HG03280 (cell line): ENCODE measurements around the gene CHSY1.
A peak's percentile ranks its signal among the peaks of the same experiment; 100 is the strongest.

Experiments used
- ATAC-seq: cut with Tn5 transposase; IDR thresholded peaks from one replicate; pipeline ENCODE4 v1.9.1; 2021; ENCODE audit warnings: mild to moderate bottlenecking, moderate library complexity; ENCODE audit not compliant: unreplicated experiment

CHSY1 gene

DNA sequence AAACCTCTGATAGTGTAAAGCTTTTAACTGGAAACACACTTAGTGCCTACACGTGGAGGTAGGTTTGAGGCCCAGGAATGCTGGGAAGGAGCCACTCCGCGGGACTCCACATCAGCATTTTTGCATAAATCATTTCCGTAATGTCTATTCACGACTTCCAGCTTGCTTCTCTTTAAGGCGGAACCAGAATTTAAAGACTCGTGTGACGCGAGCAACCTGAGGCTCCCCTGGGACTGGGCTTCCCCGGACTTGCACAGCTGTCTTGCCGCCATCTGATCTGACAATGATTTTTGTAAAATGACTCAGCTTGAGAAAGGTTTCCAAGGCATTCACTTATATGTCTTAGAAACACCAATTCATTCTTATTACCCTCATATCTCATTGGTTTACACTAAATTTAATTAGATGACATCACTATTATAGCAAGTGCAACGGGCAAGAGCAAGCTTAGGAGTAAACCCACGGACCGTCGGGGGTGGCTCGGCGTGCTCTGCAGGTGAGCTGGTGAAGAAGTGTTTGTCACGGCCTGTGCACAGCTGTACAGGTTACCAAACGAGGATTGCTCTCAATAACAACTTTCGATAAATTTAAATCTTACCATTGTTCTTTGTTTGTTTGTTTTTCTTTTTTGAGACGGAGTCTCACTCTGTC lies 95.2 kb downstream of the CHSY1 start:
- peak; percentile 93 for ATAC-seq

GRCh38 chr15:101156061-101156460 lies 95.8 kb downstream of the CHSY1 start:
- ATAC-seq, result peak; percentile 7

- no peak for ATAC-seq
Observed at GRCh38 chr15:101153801-101154656, 97.8 kb downstream of the CHSY1 start.

GRCh38 chr15:101152914-101153313 lies 98.9 kb downstream of the CHSY1 start:
- ATAC-seq, result no peak

DNA sequence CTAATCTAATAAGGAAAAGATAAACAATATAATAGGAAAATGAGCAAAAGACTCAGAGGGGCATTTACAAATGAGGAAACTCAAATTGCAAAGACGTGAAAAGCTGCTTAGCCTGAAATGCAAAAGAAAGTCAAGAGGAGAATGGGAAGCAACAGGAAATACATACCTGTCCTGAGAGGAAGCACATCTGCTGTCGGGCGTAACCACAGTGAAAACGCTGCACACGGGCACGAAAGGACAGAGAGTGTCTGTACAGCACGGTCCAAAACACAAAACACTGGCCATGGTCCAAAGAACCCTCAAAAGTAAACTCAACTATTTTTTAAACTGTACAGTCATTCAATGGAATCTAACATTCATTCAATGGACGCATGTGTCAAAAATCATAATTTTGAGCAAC lies 100.6 kb downstream of the CHSY1 start:
- ATAC-seq, result no peak

GRCh38 chr15:101150723-101151040 lies 101.2 kb downstream of the CHSY1 start:
- no peak for ATAC-seq

- ATAC-seq, result no peak
Observed at GRCh38 chr15:101149864-101150722, 101.8 kb downstream of the CHSY1 start.

DNA sequence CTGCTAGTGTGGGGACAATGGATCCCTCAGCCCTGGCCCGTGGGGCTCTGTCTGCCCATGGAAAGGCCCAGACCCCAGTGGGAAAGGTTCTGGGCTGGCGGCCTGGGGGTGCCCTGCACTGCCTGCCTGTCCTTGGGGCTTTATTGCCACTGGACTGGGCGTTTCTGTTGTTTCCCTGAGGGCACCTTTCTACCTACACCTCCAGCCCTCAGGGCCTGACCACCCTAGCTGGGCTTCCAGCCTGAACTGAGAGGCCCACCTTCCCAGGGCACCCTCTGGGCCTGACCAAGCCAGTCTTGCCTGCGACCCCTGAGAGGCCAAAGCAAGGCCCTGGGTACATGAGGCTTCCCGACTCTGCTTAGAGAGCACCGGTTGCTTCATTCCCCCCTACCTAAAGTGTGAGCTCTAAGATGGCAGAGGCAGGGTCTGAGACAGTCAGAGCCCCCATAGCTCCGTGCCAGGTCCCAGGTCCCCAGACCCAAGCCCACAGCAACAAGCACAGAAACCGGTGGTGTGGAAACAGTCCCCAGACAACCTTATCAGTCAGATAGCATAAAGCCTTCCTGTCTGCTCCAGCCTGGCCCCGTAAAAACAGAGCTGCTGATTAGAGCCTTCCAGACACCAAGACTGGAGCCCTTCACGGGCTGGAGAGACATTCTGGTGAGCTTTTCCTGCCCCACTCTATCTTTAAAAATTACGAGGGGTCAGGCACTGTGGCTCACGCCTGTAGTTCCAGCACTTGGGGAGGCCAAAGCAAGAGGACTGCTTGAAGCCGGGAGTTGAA lies 102.8 kb downstream of the CHSY1 start:
- no peak for ATAC-seq

DNA sequence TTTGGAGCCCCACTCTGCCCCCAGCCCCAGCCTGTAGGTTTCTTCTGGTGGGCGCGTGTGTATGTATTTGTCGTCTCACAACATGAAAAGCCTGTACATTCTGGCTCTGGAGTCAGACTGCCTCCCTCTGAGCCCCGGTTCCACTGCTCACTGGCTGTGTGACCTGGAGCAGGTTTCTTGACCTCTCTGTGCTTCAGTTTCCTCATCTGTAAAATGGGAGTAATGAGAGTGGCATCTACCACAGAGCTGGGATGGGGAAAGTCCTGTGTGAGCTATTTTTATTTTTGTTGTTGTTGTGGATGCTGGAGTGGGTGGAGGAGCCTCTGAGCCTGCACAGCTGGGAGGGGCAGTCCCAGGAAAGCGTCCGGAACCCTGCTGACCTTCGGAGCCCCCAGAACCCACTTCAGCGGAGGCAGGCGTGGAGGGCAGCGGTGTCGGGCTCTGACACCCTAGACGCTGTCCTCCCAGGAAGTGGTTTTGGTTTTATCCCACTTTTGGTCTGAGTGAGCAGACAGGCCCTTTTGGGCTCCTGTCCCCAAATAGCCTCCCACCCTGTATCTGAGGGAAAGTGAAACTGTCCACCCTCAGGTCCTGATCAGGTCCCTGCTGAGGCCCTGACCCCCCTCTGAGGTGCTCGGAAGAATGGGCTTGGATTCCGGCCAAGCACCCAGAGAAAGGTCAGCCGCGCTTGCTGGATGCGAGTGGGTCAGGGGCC lies 103.5 kb downstream of the CHSY1 start:
- ATAC-seq, result no peak

DNA sequence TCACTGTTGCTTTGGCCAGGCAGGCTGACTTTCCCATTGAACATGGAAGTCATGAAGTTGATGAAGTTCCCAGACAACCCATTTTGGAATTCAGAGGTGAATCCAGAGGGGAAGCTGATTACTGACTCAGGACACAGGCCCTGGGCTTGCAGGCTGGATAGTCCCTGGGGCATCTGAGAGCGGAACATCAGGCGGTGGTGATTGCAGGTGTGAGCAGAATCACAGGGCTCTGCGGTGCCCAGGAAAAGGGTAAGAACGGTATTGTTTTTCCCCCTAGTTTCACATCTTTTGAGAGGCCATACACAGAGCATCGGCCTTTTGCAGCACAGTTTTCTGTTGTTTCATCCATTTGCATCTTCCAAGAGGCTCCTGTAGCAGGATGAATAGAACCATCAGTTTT lies 104.7 kb downstream of the CHSY1 start:
- no peak for ATAC-seq

DNA sequence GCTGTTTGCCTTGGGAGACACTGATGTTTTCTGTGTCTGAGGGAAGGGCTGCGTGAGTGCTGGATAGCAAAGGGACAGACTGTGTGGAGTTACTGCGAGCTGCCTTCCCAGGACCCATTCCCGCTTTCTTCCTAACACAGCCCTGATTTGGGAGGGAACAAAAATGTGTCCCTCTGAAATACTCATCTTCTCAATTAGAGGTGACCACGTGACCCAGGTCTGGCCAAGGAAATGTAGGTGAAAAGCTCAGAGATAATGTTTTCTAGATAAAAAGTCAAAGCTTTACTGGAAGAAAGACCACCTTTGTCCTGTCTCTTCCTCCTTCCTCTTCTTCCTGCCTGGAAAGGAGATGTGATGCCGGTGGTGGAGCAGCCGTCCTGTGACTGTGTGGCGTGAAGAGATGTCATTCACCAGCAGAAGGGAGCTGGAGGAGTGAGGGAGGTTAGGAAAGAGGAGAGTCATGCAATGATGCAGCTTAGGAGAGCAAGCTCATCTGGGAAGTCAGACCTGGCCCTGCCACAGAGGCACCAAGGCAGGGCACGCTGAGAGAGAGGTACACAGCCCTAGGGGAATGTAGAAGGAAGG lies 105.6 kb downstream of the CHSY1 start:
- no peak for ATAC-seq

GRCh38 chr15:101145362-101145761 lies 106.5 kb downstream of the CHSY1 start:
- ATAC-seq, result no peak

DNA sequence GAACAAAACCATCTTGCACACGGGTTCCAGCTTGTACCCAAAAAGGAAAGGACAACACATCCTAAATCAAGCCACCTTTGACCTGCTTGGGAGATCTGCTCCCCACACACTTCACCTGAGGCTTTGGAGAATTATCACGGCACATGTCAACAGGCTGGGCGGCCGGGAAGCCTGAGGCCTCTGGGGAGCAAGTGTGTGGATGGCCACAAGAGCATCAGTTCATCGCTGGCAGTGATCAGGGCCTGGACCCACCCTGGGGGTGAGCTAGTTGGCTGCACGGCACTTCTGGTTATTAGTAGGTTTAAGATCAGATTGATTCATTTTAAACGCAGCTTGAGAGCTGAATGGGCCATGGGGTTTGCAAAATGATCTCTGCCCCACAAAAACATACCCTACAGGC lies 108.5 kb downstream of the CHSY1 start:
- ATAC-seq, result no peak

- ATAC-seq, result no peak
Observed at GRCh38 chr15:101142711-101143110, 109.1 kb downstream of the CHSY1 start.

DNA sequence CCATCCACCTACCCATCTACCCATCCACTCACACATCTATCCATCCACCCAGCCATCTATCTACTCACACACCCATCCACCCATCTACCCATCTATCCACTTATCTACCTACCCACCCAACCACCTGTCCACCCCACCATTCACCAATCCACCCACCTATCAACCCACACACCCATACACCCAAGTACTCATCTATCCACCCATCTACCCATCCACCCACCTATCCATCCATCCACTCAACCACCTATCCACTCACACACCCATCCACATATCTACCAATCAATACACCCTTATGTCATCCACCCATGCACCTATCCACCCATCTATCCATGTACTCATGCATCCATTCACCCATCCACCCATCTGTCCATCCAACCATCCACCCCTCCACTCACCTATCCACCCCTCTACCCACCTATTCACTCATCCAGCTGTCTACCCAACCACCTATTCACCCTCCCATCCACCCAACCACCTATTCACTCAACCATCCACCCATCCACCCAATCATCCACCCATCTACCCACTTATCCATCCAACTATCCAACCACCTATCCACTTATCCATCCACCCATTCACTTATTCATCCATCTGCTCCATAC lies 109.8 kb downstream of the CHSY1 start:
- ATAC-seq, result no peak

DNA sequence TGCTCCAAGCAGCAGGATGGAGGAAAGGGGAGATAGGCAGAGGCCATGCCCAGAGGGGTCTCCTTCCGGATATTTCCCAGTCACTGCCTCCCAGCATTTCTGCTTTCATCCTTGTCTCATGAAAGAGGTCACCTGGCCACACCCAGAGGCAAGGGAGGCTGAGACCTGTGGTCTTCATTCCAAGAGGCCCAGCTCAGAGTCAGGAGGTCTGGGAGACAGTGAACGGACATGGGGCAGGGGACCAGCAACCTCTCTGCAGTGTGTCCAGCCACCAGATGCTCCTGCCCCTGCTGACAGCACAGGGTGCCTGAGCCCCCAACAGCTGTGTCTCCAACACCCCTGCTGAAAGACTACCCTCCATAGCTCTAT lies 111.2 kb downstream of the CHSY1 start:
- ATAC-seq, result no peak

- ATAC-seq, result no peak
Observed at GRCh38 chr15:101139986-101140696, 111.7 kb downstream of the CHSY1 start.

DNA sequence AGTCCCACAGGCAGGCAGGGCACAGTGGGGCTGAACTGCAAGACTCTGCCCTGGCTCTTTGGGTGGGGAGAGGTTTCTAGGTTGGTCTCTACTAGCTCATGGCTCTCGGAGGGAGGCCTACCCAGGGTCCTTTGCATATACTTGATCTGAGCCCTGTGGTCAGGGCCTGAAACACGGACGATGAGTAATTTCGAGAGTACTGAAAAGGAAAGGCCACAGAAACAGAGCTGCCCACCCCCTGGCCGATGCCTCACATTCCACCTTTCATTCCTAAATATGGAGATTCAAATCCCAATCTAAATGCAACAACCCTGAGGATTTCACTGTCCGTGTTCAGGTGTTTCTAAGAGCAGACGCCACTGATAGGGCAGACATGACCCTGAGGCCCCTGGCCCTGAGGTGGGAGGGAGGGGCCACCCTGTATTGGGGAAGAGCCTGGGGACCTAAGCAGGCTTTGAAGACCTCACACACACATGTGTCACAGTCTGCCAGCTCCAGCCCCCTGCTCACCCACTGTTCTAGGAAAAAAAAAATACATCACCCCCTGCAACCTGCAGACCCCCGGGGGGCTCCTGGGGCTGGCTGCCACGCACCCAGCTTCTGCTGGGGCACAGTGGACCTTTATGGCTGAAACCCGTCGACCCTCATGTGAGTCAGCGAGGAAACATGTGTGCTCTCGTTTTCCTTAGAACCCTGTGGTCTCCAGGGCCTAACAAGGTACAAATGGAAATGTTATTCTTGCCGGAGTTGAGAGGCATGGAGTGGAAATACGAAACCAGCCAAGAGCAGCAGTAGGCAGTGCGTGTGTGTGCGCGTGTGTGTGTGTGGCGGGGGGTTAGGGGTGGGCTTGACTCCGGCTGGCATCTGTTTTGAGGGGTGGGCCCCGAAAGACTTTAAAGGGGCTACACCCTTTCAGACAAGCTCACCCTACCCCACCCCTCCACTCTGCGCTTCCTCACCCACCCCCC lies 112.7 kb downstream of the CHSY1 start:
- peak; percentile 68 for ATAC-seq
